Hepatocyte (in vitro differentiated cells): Measurements from ENCODE around the gene MT1G. TPM values are rescaled to one million over a fixed set of nuclear protein-coding genes. Genes with fewer than 3 reads are reported as not detected.

Experiments used
- DNase-seq: peaks from one replicate; pipeline ENCODE4 v3.0.0-alpha.2; 2016; ENCODE audit warnings: low spot score
- H2AFZ ChIP-seq: fragments of 200-600 bp; sonication (generic); 2 replicates; pipeline ENCODE4 v1.6.0; 2016; ENCODE audit warnings: antibody characterized with exemption, mild to moderate bottlenecking
- H3K27ac ChIP-seq: fragments of 200-600 bp; sonication (generic); 2 replicates; pipeline ENCODE4 v1.5.1; 2016; ENCODE audit warnings: mild to moderate bottlenecking
- H3K27me3 ChIP-seq: fragments of 200-600 bp; sonication (generic); 2 replicates; pipeline ENCODE4 v1.6.1; 2016
- H3K36me3 ChIP-seq: fragments of 200-600 bp; sonication (generic); replicated peaks from 2 replicates; pipeline ENCODE4 v1.5.1; 2016; ENCODE audit warnings: low read depth; ENCODE audit not compliant: insufficient read depth
- H3K4me1 ChIP-seq: fragments of 200-600 bp; sonication (generic); 2 replicates; pipeline ENCODE4 v1.5.1; 2016; ENCODE audit warnings: mild to moderate bottlenecking, moderate library complexity; ENCODE audit not compliant: insufficient read depth
- H3K4me2 ChIP-seq: fragments of 200-600 bp; sonication (generic); 2 replicates; pipeline ENCODE4 v1.6.0; 2016
- H3K4me3 ChIP-seq: fragments of 200-600 bp; sonication (generic); 2 replicates; pipeline ENCODE4 v1.5.1; 2016; ENCODE audit warnings: mild to moderate bottlenecking
- H3K79me2 ChIP-seq: fragments of 200-600 bp; sonication (generic); 2 replicates; pipeline ENCODE4 v1.6.0; 2017; ENCODE audit warnings: mild to moderate bottlenecking
- H3K9me2 ChIP-seq: fragments of 200-600 bp; sonication (generic); replicated peaks from 2 replicates; pipeline ENCODE4 v1.6.0; 2017; ENCODE audit warnings: mild to moderate bottlenecking; ENCODE audit not compliant: insufficient read depth
- H3K9me3 ChIP-seq: fragments of 200-600 bp; sonication (generic); 2 replicates; pipeline ENCODE4 v1.5.1; 2016; ENCODE audit warnings: low read depth, mild to moderate bottlenecking
- H4K20me1 ChIP-seq: fragments of 200-600 bp; sonication (generic); 2 replicates; pipeline ENCODE4 v1.6.0; 2016; ENCODE audit warnings: mild to moderate bottlenecking; ENCODE audit not compliant: insufficient read depth, poor library complexity, severe bottlenecking
- EZH2 ChIP-seq: fragments of 200-600 bp; sonication (generic); IDR thresholded peaks from 2 replicates; pipeline ENCODE4 v1.6.1; 2016; ENCODE audit warnings: antibody characterized with exemption, mild to moderate bottlenecking, borderline replicate concordance
- EZH2phosphoT487 ChIP-seq: fragments of 200-600 bp; sonication (generic); IDR thresholded peaks from one replicate; pipeline ENCODE4 v1.6.1; 2018; ENCODE audit warnings: antibody characterized with exemption, mild to moderate bottlenecking, low read depth, moderate library complexity; ENCODE audit not compliant: unreplicated experiment, severe bottlenecking
- WGBS: methylation state at CpG from one replicate; pipeline ENCODE4 v1.1.6; 2016; ENCODE audit warnings: low lambda C conversion rate; ENCODE audit errors: missing lambda C conversion rate; 5-methylcytosine and 5-hydroxymethylcytosine counted together
- polyA plus RNA-seq: library from polyadenylated mRNA; unstranded; fragments of >200 nt; fragmentation: Nextera tagmentation; extraction: Ambion mirVana; gene quantifications from 2 replicates; pipeline ENCODE4 v1.2.1, GENCODE V29; 2016
- total RNA-seq: library from RNA; depleted of rRNA; stranded (reverse); fragments of >200 nt; gene quantifications from 2 replicates; pipeline ENCODE4 v1.2.3, GENCODE V29; 2014
- TF ChIP-seq, protein P1 (sequence below): fragments of 200-600 bp; sonication (generic); IDR thresholded peaks from 2 replicates; pipeline ENCODE4 v1.5.1; 2016; ENCODE audit warnings: antibody characterized with exemption, mild to moderate bottlenecking; ENCODE audit not compliant: poor library complexity

MT1G gene
- total and polyA plus RNA-seq, 2 experiments from 2014 or later: 44.5 to 64.1 TPM

DNA sequence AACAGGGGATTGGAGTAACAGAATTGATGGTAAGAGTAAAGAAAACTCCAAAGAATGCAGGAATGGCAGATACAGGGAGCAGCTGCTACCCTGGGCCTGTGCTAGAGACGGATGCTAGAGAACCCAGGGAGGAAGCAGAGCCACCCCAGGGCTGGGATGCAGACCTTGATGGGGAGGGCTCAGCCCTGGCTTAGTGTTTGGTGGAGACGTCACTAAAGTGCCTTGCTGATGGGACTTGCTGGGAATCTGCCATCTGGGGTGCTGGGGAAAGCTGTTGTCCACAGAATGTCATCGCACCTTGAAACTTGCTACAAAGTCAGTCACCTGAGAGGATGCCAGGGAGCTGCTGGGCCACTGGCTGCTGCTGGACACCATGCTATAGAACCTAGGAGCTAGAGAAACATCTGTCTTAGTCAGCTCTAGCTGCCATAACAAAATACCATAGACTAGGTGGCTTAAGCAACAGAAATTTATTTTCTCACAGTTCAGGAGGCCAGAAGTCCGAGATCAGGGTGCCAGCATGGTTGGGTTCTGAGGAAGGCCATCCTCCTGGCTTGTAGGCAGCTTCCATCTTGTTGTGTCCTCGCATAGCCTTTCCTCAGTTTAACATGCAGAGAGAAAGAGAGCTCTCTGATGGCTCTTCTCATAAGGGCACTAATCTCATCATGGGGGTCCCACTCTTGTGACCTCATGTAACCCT, 29.7 kb upstream of the MT1G start:
- Histone ChIP-seq H2AFZ (no peak overlapping the region), H3K27me3 (no peaks in the 10 kb centered on the region), H3K4me1 (no peaks in the 10 kb centered on the region), H3K27ac (no peak overlapping the region), H3K9me3 (no peaks in the 10 kb centered on the region), H3K36me3 (no peaks in the 10 kb centered on the region), H3K9me2 (no peaks in the 10 kb centered on the region), H3K4me2 (no peak overlapping the region), H3K79me2 (no peaks in the 10 kb centered on the region), H3K4me3 (no peak overlapping the region), H4K20me1 (no peaks in the 10 kb centered on the region)
- TF ChIP-seq, protein P1, sequence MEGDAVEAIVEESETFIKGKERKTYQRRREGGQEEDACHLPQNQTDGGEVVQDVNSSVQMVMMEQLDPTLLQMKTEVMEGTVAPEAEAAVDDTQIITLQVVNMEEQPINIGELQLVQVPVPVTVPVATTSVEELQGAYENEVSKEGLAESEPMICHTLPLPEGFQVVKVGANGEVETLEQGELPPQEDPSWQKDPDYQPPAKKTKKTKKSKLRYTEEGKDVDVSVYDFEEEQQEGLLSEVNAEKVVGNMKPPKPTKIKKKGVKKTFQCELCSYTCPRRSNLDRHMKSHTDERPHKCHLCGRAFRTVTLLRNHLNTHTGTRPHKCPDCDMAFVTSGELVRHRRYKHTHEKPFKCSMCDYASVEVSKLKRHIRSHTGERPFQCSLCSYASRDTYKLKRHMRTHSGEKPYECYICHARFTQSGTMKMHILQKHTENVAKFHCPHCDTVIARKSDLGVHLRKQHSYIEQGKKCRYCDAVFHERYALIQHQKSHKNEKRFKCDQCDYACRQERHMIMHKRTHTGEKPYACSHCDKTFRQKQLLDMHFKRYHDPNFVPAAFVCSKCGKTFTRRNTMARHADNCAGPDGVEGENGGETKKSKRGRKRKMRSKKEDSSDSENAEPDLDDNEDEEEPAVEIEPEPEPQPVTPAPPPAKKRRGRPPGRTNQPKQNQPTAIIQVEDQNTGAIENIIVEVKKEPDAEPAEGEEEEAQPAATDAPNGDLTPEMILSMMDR: no peak
- TF ChIP-seq EZH2phosphoT487 (no peak), EZH2 (no peak)
- WGBS: 89% methylated on average over 5 of the region's 5 CpGs
- DNase-seq: no peak

DNA sequence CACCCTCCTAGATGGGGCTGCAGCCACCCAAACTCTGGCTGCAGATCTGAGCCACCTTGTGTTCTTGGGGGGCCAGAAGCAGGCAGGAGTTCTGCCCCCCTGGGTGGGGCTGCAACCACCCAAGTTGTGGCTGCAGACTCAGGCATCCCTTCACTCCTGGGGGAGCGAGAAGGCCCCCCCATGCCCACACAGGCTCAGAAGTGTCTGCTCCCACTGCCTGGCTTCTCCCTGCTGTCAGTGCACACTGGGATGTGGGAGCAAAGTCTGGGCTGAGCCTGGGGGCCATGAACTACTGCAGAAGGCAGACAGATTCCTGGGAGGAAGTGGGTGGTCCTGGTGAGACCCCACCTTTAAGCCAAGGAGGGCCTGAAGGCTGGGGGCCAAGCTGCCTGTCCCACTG, 27.4 kb upstream of the MT1G start:
- H2AFZ ChIP-seq: no peak overlapping the region
- H3K9me3 ChIP-seq: no peaks in the 10 kb centered on the region
- no peaks in the 10 kb centered on the region for H3K4me1 ChIP-seq
- WGBS: 71% methylated on average over 1 of the region's 1 CpG
- no peaks in the 10 kb centered on the region for H3K36me3 ChIP-seq
- H3K27ac ChIP-seq: no peak overlapping the region
- no peaks in the 10 kb centered on the region for H3K79me2 ChIP-seq
- TF ChIP-seq EZH2: no peak
- TF ChIP-seq, protein P1: no peak
- no peak for TF ChIP-seq EZH2phosphoT487
- no peaks in the 10 kb centered on the region for H3K27me3 ChIP-seq
- H3K9me2 ChIP-seq: no peaks in the 10 kb centered on the region
- no peaks in the 10 kb centered on the region for H4K20me1 ChIP-seq
- no peak overlapping the region for H3K4me3 ChIP-seq
- no peak for DNase-seq
- no peak overlapping the region for H3K4me2 ChIP-seq

DNA sequence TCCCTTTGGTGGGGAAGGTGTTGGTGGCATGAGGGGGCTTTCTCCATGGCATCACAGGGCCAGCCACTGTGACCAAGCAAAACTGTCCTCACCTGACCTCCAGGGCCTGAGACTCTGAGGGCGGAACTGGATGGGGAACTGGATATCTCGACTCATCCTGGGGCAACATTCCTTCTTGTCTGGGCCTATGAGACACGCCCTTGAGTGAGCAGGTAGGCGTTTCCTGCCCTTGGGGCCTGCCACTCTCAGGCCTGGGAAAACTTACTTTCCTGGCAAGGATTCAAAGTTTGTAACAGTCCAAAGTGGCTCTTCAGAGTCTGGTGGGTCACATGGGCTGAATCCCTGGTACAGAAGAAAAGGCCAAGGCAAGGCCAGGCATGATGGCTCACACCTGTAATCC, 24.0 kb upstream of the MT1G start:
- WGBS: 52% methylated on average over 4 of the region's 4 CpGs

More for the DNA sequence above, 24.0 kb upstream of the MT1G start:
- no peak overlapping the region for H3K4me3 ChIP-seq
- no peaks in the 10 kb centered on the region for H3K9me2 ChIP-seq
- no peak overlapping the region for H3K27ac ChIP-seq
- no peaks in the 10 kb centered on the region for H3K27me3 ChIP-seq
- H3K4me2 ChIP-seq: no peak overlapping the region
- DNase-seq: peak; percentile 61
- H3K9me3 ChIP-seq: no peaks in the 10 kb centered on the region
- no peak overlapping the region for H2AFZ ChIP-seq
- TF ChIP-seq, protein P1: no peak
- TF ChIP-seq EZH2phosphoT487 (no peak), EZH2 (no peak)
- H3K4me1 ChIP-seq: no peaks in the 10 kb centered on the region
- H3K36me3 ChIP-seq: no peaks in the 10 kb centered on the region
- H4K20me1 ChIP-seq: no peaks in the 10 kb centered on the region
- no peaks in the 10 kb centered on the region for H3K79me2 ChIP-seq
